PC-9 (cell line): ENCODE data around the gene CAPG.
"Not testable (repeated sequence)": the region's sequence is repeated elsewhere in the genome, so short reads cannot be mapped to it uniquely, and the experiment has no call there.

Experiments
- EZH2 ChIP-seq: fragments of 200-600 bp; sonication (generic); IDR thresholded peaks from 2 replicates; pipeline ENCODE4 v1.8.0; 2017; ENCODE audit warnings: antibody characterized with exemption, low read depth
- TF ChIP-seq, protein P1 (sequence below): fragments of 200-600 bp; sonication (generic); conservative IDR thresholded peaks from 2 replicates; pipeline ENCODE4 v1.6.1; 2017; ENCODE audit warnings: mixed run types, antibody characterized with exemption, mild to moderate bottlenecking, moderate library complexity

DNA sequence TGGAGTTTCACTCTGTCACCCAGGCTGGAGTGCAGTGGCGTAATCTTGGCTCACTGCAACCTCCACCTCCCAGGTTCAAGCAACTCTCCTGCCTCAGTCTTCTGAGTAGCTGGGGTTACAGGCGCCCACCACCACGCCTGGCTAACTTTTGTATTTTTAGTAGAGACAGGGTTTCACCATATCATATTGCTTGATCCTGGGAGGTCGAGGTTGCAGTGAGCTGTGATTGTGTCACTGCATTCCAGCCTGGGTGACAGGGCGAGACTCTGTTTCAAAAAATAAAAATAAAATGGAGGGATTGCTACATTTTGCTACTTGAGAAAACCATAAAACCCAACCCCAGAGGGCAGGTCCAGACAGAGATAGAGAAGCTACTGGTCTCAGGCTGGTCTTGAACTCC is 27.0 kb downstream of the CAPG start:
- TF ChIP-seq, protein P1, sequence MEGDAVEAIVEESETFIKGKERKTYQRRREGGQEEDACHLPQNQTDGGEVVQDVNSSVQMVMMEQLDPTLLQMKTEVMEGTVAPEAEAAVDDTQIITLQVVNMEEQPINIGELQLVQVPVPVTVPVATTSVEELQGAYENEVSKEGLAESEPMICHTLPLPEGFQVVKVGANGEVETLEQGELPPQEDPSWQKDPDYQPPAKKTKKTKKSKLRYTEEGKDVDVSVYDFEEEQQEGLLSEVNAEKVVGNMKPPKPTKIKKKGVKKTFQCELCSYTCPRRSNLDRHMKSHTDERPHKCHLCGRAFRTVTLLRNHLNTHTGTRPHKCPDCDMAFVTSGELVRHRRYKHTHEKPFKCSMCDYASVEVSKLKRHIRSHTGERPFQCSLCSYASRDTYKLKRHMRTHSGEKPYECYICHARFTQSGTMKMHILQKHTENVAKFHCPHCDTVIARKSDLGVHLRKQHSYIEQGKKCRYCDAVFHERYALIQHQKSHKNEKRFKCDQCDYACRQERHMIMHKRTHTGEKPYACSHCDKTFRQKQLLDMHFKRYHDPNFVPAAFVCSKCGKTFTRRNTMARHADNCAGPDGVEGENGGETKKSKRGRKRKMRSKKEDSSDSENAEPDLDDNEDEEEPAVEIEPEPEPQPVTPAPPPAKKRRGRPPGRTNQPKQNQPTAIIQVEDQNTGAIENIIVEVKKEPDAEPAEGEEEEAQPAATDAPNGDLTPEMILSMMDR: not testable (repeated sequence)
- not testable (repeated sequence) for TF ChIP-seq EZH2
